Neural cell (in vitro differentiated cells): ENCODE measurements around the gene ROBO4. TPM values are rescaled to one million over a fixed set of nuclear protein-coding genes. Genes with fewer than 3 reads are reported as not detected.

Experiments
- H2AFZ ChIP-seq: fragments of 200-600, 300-800 bp; sonication (generic), shearing (Covaris generic); 2 replicates; pipeline ENCODE4 v1.6.0; 2014; ENCODE audit warnings: low read depth, mild to moderate bottlenecking, antibody characterized with exemption, low read length, moderate library complexity
- H3F3A ChIP-seq: fragments of 200-600 bp; shearing (Covaris generic); 2 replicates; pipeline ENCODE4 v1.6.1; 2016; ENCODE audit warnings: mild to moderate bottlenecking, moderate library complexity, mixed read lengths, antibody characterized with exemption, low read length; ENCODE audit not compliant: insufficient read depth, poor library complexity, severe bottlenecking
- H3K27ac ChIP-seq: fragments of 200-600, 300-800 bp; sonication (generic), shearing (Covaris generic); 2 replicates; pipeline ENCODE4 v1.5.1; 2014; ENCODE audit warnings: mild to moderate bottlenecking, low read length, moderate library complexity
- H3K27me3 ChIP-seq: fragments of 300-800, 200-600 bp; sonication (generic), shearing (Covaris generic); 2 replicates; pipeline ENCODE4 v1.6.0; 2014; ENCODE audit warnings: mild to moderate bottlenecking, low read depth, low read length, moderate library complexity; ENCODE audit not compliant: insufficient read depth
- H3K36me3 ChIP-seq: fragments of 300-800, 200-600 bp; sonication (generic), shearing (Covaris generic); 2 replicates; pipeline ENCODE4 v1.5.1; 2014; ENCODE audit warnings: mild to moderate bottlenecking, antibody characterized with exemption, low read length, moderate library complexity; ENCODE audit not compliant: insufficient read depth
- H3K4me2 ChIP-seq: fragments of 300-800, 200-600 bp; sonication (generic), shearing (Covaris generic); 2 replicates; pipeline ENCODE4 v1.6.0; 2014; ENCODE audit warnings: mild to moderate bottlenecking, low read length
- H3K4me3 ChIP-seq: fragments of 300-800, 200-600 bp; sonication (generic), shearing (Covaris generic); 2 replicates; pipeline ENCODE4 v1.5.1; 2014; ENCODE audit warnings: mild to moderate bottlenecking, low read length, moderate library complexity
- H3K79me2 ChIP-seq: fragments of 200-600 bp; shearing (Covaris generic); replicated peaks from 2 replicates; pipeline ENCODE4 v1.6.0; 2014; ENCODE audit warnings: mild to moderate bottlenecking, low read length, moderate library complexity; ENCODE audit not compliant: insufficient read depth
- H3K9ac ChIP-seq: fragments of 300-800, 200-600 bp; sonication (generic), shearing (Covaris generic); 2 replicates; pipeline ENCODE4 v1.6.1; 2016; ENCODE audit warnings: mild to moderate bottlenecking, low read length, mixed read lengths
- H3K9me2 ChIP-seq: fragments of 200-600 bp; shearing (Covaris generic); 2 replicates; pipeline ENCODE4 v1.6.1; 2016; ENCODE audit warnings: mild to moderate bottlenecking, low read length, mixed read lengths; ENCODE audit not compliant: insufficient read depth
- H3K9me3 ChIP-seq: fragments of 200-600, 300-800 bp; sonication (generic), shearing (Covaris generic); 2 replicates; pipeline ENCODE4 v1.6.1; 2016; ENCODE audit warnings: mild to moderate bottlenecking, mixed run types, low read length, moderate library complexity, mixed read lengths
- H4K20me1 ChIP-seq: fragments of 200-600 bp; shearing (Covaris generic); 2 replicates; pipeline ENCODE4 v1.6.1; 2016; ENCODE audit warnings: mild to moderate bottlenecking, mixed run types; ENCODE audit not compliant: insufficient read depth
- CTCF ChIP-seq: fragments of 450-650 bp; IDR thresholded peaks from 2 replicates; pipeline ENCODE4 v1.5.1; 2014; ENCODE audit warnings: antibody characterized with exemption, mild to moderate bottlenecking, moderate library complexity; ENCODE audit not compliant: poor library complexity, severe bottlenecking
- EP300 ChIP-seq: fragments of 450-650 bp; conservative IDR thresholded peaks from 2 replicates; pipeline ENCODE4 v1.6.1; 2014; ENCODE audit warnings: antibody characterized with exemption, mild to moderate bottlenecking, moderate library complexity; ENCODE audit not compliant: poor library complexity, severe bottlenecking
- EZH2 ChIP-seq: fragments of 200-600, 300-800 bp; shearing (Covaris generic), sonication (generic); IDR thresholded peaks from 2 replicates; pipeline ENCODE4 v1.6.1; 2014; ENCODE audit warnings: antibody characterized with exemption, low read length, borderline replicate concordance, mild to moderate bottlenecking; ENCODE audit not compliant: insufficient read depth, poor library complexity, severe bottlenecking
- MXI1 ChIP-seq: fragments of 450-650 bp; conservative IDR thresholded peaks from 2 replicates; pipeline ENCODE4 v1.6.1; 2014; ENCODE audit warnings: antibody characterized with exemption, mild to moderate bottlenecking; ENCODE audit not compliant: poor library complexity, severe bottlenecking
- POLR2AphosphoS5 ChIP-seq: IDR thresholded peaks from 2 replicates; pipeline ENCODE4 v1.6.1; 2012
- RAD21 ChIP-seq: fragments of 450-650 bp; conservative IDR thresholded peaks from 2 replicates; pipeline ENCODE4 v1.6.1; 2014; ENCODE audit warnings: antibody characterized with exemption, mild to moderate bottlenecking, moderate library complexity
- REST ChIP-seq: IDR thresholded peaks from 2 replicates; pipeline ENCODE4 v1.6.1; 2012; ENCODE audit warnings: borderline replicate concordance
- SMC3 ChIP-seq: fragments of 450-650 bp; conservative IDR thresholded peaks from 2 replicates; pipeline ENCODE4 v1.6.1; 2014; ENCODE audit warnings: antibody characterized with exemption, mild to moderate bottlenecking, moderate library complexity; ENCODE audit not compliant: poor library complexity
- TAF1 ChIP-seq: IDR thresholded peaks from 2 replicates; pipeline ENCODE4 v1.6.1; 2012; ENCODE audit warnings: low read depth
- polyA plus RNA-seq: library from polyadenylated mRNA; depleted of rRNA; stranded (reverse); fragments of >200 nt; gene quantifications from 2 replicates; pipeline ENCODE4 v1.2.3, GENCODE V29; 2014

Gene ROBO4
- polyA plus RNA-seq, 1 donor from 2014 or later: not detected

GRCh38 chr11:124916370-124916710 lies 18.7 kb upstream of the ROBO4 start:
- no peak overlapping the region for H2AFZ ChIP-seq
- H3K9me2 ChIP-seq: no peaks in the 10 kb centered on the region
- no peaks in the 10 kb centered on the region for H4K20me1 ChIP-seq
- H3K36me3 ChIP-seq: no peaks in the 10 kb centered on the region
- no peaks in the 10 kb centered on the region for H3F3A ChIP-seq
- H3K4me2 ChIP-seq: no peak overlapping the region
- TF ChIP-seq POLR2AphosphoS5: no peak
- no peak for TF ChIP-seq EZH2
- no peak for TF ChIP-seq RAD21
- no peak for TF ChIP-seq TAF1
- TF ChIP-seq SMC3: no peak
- TF ChIP-seq MXI1: no peak
- TF ChIP-seq EP300: no peak
- H3K4me3 ChIP-seq: no peak overlapping the region
- H3K27ac ChIP-seq: no peak overlapping the region
- no peaks in the 10 kb centered on the region for H3K9me3 ChIP-seq
- H3K79me2 ChIP-seq: no peaks in the 10 kb centered on the region
- peaks cover 11% of the 10 kb centered on the region for H3K27me3 ChIP-seq
- no peak overlapping the region for H3K9ac ChIP-seq

GRCh38 chr11:124915541-124916369 lies 18.1 kb upstream of the ROBO4 start:
- Histone ChIP-seq H2AFZ (no peak overlapping the region), H4K20me1 (no peaks in the 10 kb centered on the region), H3K4me2 (no peak overlapping the region), H3K27ac (no peak overlapping the region), H3K79me2 (no peaks in the 10 kb centered on the region), H3K9me3 (no peaks in the 10 kb centered on the region), H3K9me2 (no peaks in the 10 kb centered on the region), H3K27me3 (peaks cover 8% of the 10 kb centered on the region), H3K36me3 (no peaks in the 10 kb centered on the region), H3F3A (no peaks in the 10 kb centered on the region), H3K4me3 (no peak overlapping the region), H3K9ac (no peak overlapping the region)
- TF ChIP-seq MXI1: no peak
- no peak for TF ChIP-seq RAD21
- TF ChIP-seq TAF1: no peak

- Histone ChIP-seq H4K20me1 (no peaks in the 10 kb centered on the region), H3K4me3 (no peak overlapping the region), H3K9me3 (no peaks in the 10 kb centered on the region), H3K27ac (no peak overlapping the region), H3K79me2 (no peaks in the 10 kb centered on the region), H3K27me3 (no peaks in the 10 kb centered on the region), H3F3A (no peaks in the 10 kb centered on the region), H3K9ac (no peak overlapping the region), H3K36me3 (no peaks in the 10 kb centered on the region), H2AFZ (no peak overlapping the region), H3K4me2 (no peak overlapping the region), H3K9me2 (no peaks in the 10 kb centered on the region)
- no peak for TF ChIP-seq EZH2
- no peak for TF ChIP-seq POLR2AphosphoS5
- TF ChIP-seq REST: no peak
- no peak for TF ChIP-seq MXI1
- no peak for TF ChIP-seq RAD21
- no peak for TF ChIP-seq CTCF
- TF ChIP-seq EP300: no peak
- TF ChIP-seq TAF1: no peak
Measured at GRCh38 chr11:124902616-124903015, 5.0 kb upstream of the ROBO4 start.
